Mononuclear cell (primary cell): ENCODE data around the gene TJP1. TPM values are rescaled to one million over a fixed set of nuclear protein-coding genes. Genes with fewer than 3 reads are reported as not detected.
"Not testable (repeated sequence)": the region's sequence is repeated elsewhere in the genome, so short reads cannot be mapped to it uniquely, and the experiment has no call there.

Source experiments
- H3K27me3 ChIP-seq: 2 replicates; pipeline ENCODE4 v1.6.0; 2011; ENCODE audit warnings: low read length, control low read depth; ENCODE audit not compliant: insufficient read depth
- H3K4me1 ChIP-seq: 2 replicates; pipeline ENCODE4 v1.5.1; 2011; ENCODE audit warnings: mild to moderate bottlenecking, low read length, control low read depth; ENCODE audit not compliant: insufficient read depth
- H3K4me3 ChIP-seq: 2 replicates; pipeline ENCODE4 v1.5.1; 2011; ENCODE audit warnings: mild to moderate bottlenecking, low read length, moderate library complexity
- H3K9me3 ChIP-seq: 2 replicates; pipeline ENCODE4 v1.5.1; 2011; ENCODE audit warnings: low read depth, mild to moderate bottlenecking, control low read depth, low read length
- total RNA-seq: library from RNA; depleted of rRNA; stranded (reverse); fragments of >200 nt; gene quantifications from one replicate; pipeline ENCODE4 v1.2.3, GENCODE V29; 2012

The TJP1 gene
- total RNA-seq, 1 donor: 0.10 TPM

GRCh38 chr15:29792426-29793159 lies 29.7 kb downstream of the TJP1 start:
- Histone ChIP-seq H3K4me1 (no peaks in the 10 kb centered on the region), H3K4me3 (no peak overlapping the region), H3K27me3 (peaks cover 8% of the 10 kb centered on the region), H3K9me3 (no peaks in the 10 kb centered on the region)

- H3K4me1 ChIP-seq: no peaks in the 10 kb centered on the region
- peaks cover 8% of the 10 kb centered on the region for H3K27me3 ChIP-seq
- no peaks in the 10 kb centered on the region for H3K9me3 ChIP-seq
- H3K4me3 ChIP-seq: no peak overlapping the region
These were observed 31.7 kb downstream of the TJP1 start for GRCh38 chr15:29790607-29791006.

- H3K4me3 ChIP-seq: no peak overlapping the region
- no peaks in the 10 kb centered on the region for H3K4me1 ChIP-seq
- H3K27me3 ChIP-seq: peaks cover 8% of the 10 kb centered on the region
- H3K9me3 ChIP-seq: no peaks in the 10 kb centered on the region
These were observed 32.4 kb downstream of the TJP1 start for GRCh38 chr15:29789871-29790270.

GRCh38 chr15:29788433-29789034 lies 33.7 kb downstream of the TJP1 start:
- Histone ChIP-seq H3K27me3 (peaks cover 5% of the 10 kb centered on the region), H3K4me3 (no peak overlapping the region), H3K9me3 (no peaks in the 10 kb centered on the region), H3K4me1 (no peaks in the 10 kb centered on the region)

- no peaks in the 10 kb centered on the region for H3K27me3 ChIP-seq
- no peak overlapping the region for H3K4me3 ChIP-seq
- H3K4me1 ChIP-seq: no peaks in the 10 kb centered on the region
- H3K9me3 ChIP-seq: no peaks in the 10 kb centered on the region
These were observed 34.5 kb downstream of the TJP1 start for GRCh38 chr15:29787767-29788166.

- no peak overlapping the region for H3K4me3 ChIP-seq
These were observed 36.6 kb downstream of the TJP1 start for GRCh38 chr15:29785642-29786041.

DNA sequence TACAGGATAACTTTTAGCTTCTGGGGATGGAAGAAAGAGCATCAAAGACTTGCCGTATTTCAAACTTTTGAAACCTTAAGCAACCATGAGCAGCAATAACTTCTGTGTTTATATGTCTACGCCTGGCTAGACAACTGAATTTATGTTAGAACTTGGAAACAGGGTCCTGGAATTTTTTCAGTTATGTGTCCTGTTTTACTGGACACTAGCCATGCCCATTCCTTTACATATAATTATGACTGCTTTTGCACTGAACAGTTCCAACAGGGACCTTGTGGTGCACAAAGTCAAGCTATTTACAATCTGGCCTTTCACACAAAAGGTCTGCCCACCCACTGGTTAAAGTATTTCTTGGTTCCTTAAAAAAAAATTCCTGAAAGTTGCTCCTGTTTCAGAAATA lies 37.1 kb downstream of the TJP1 start:
- no peak overlapping the region for H3K4me3 ChIP-seq
- no peaks in the 10 kb centered on the region for H3K27me3 ChIP-seq
- no peaks in the 10 kb centered on the region for H3K9me3 ChIP-seq
- no peaks in the 10 kb centered on the region for H3K4me1 ChIP-seq

More at GRCh38 chr15:29785642-29786041, 36.6 kb downstream of the TJP1 start:
- Histone ChIP-seq H3K9me3 (no peaks in the 10 kb centered on the region), H3K4me1 (no peaks in the 10 kb centered on the region), H3K27me3 (no peaks in the 10 kb centered on the region)

- no peak overlapping the region for H3K4me3 ChIP-seq
- H3K27me3 ChIP-seq: no peaks in the 10 kb centered on the region
- H3K9me3 ChIP-seq: no peaks in the 10 kb centered on the region
- H3K4me1 ChIP-seq: no peaks in the 10 kb centered on the region
These were observed 37.9 kb downstream of the TJP1 start for GRCh38 chr15:29784413-29784812.

GRCh38 chr15:29782816-29783215 lies 39.5 kb downstream of the TJP1 start:
- not testable (repeated sequence) for H3K4me1 ChIP-seq, H3K27me3 ChIP-seq, H3K9me3 ChIP-seq

DNA sequence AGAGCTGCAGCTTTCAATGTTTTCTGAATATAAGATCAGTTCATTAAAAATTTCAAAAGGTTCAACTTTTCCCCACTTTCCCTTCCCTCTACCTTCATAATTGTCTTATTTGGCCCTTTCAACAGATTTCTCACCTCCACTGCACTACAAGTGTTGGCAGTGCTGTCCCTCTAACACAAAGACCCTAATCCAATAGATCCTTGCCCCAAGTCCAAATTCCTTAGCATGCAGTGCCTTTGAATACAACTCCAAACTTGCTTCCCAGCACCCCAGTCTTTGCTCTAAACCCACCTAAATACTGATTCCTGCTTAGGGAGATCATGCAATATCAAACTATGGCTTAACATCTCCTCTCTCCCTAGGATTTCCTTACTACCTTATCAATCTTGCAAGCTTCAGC lies 43.9 kb downstream of the TJP1 start:
- Histone ChIP-seq H3K9me3 (no peaks in the 10 kb centered on the region), H3K4me1 (no peaks in the 10 kb centered on the region), H3K4me3 (no peak overlapping the region), H3K27me3 (no peaks in the 10 kb centered on the region)

More at GRCh38 chr15:29782816-29783215, 39.5 kb downstream of the TJP1 start:
- H3K4me3 ChIP-seq: not testable (repeated sequence)

DNA sequence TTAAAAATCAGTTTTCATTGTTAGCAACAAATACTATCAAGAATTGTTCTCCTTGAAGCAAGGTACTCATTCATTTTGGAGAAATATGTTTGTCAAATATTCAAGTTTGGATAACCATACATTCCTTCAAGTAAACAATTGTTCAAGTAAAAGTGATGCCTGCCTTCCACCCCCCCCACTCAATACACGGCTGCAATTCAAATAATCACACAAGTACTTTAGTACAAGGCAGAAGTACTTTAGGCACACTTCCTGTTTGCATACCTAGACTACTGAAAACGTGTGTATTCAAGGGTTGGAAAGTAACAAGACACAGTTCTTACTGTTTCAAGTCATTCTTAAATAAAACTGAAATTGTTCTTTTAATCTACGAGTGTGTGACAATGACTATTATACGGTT lies 45.4 kb downstream of the TJP1 start:
- Histone ChIP-seq H3K9me3 (no peaks in the 10 kb centered on the region), H3K4me1 (no peaks in the 10 kb centered on the region)

GRCh38 chr15:29774900-29775299 lies 47.4 kb downstream of the TJP1 start:
- Histone ChIP-seq H3K27me3 (no peaks in the 10 kb centered on the region), H3K9me3 (no peaks in the 10 kb centered on the region), H3K4me3 (no peak overlapping the region), H3K4me1 (no peaks in the 10 kb centered on the region)

More for the DNA sequence above, 45.4 kb downstream of the TJP1 start:
- no peak overlapping the region for H3K4me3 ChIP-seq
- H3K27me3 ChIP-seq: no peaks in the 10 kb centered on the region

DNA sequence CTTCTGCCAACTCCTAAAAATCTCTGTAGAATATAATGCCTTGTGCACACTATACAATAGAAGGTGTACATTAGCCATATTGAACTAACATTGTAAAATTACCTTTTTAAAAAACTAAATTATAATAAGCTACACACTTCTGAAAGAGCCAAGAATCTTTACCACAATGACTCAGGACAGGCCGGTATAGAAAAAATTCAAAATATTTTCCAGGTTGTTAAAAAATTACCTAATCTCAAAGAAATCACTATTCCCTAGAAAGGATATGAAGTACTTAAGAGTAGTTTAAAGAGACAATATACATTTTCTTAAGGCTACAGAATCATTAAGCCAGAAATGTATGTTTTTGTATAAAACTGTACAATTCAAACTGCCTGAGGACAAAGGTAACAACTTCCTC lies 48.5 kb downstream of the TJP1 start:
- H3K4me3 ChIP-seq: no peak overlapping the region
- no peaks in the 10 kb centered on the region for H3K4me1 ChIP-seq
- no peaks in the 10 kb centered on the region for H3K27me3 ChIP-seq
- H3K9me3 ChIP-seq: no peaks in the 10 kb centered on the region

- no peak overlapping the region for H3K4me3 ChIP-seq
- no peaks in the 10 kb centered on the region for H3K4me1 ChIP-seq
- H3K9me3 ChIP-seq: no peaks in the 10 kb centered on the region
- no peaks in the 10 kb centered on the region for H3K27me3 ChIP-seq
These were observed 49.3 kb downstream of the TJP1 start for GRCh38 chr15:29773000-29773399.

DNA sequence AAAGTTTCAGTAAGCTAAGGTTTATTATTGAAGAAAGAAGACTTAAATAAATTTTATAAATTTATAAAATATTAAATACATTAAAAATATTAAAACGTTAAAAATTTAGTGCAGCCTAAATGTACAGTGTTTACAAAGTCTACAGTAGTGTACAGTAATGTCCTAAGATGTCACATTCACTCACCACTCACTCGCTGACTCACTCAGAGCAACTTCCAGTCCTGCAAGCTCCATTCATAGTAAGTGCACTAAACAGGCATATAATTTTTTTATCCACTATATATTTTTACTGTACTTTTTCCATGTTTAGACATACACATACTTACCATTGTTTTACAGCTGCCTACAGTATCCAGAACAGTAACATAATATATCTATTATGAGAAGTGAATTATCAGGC lies 51.5 kb downstream of the TJP1 start:
- H3K4me3 ChIP-seq: no peak overlapping the region
- H3K27me3 ChIP-seq: no peaks in the 10 kb centered on the region
- H3K9me3 ChIP-seq: no peaks in the 10 kb centered on the region
- no peaks in the 10 kb centered on the region for H3K4me1 ChIP-seq
